MM.1S (cell line): Measurements from ENCODE around the gene PGD.
"Not testable (repeated sequence)": the region's sequence is repeated elsewhere in the genome, so short reads cannot be mapped to it uniquely, and the experiment has no call there.

Source experiments
- DNase-seq: peaks from one replicate; pipeline ENCODE4 v3.0.0-alpha.2; 2015
- H2AFZ ChIP-seq: fragments of 300-600 bp; sonication (generic); 2 replicates; pipeline ENCODE4 v1.6.0; 2016; ENCODE audit warnings: antibody characterized with exemption, low read length
- H3F3A ChIP-seq: fragments of 300-600 bp; sonication (generic); 2 replicates; pipeline ENCODE4 v1.6.1; 2016; ENCODE audit warnings: mild to moderate bottlenecking, antibody characterized with exemption, low read length, moderate library complexity, mixed read lengths; ENCODE audit not compliant: insufficient read depth
- H3K27ac ChIP-seq: fragments of 300-600 bp; sonication (generic); 2 replicates; pipeline ENCODE4 v1.5.1; 2016; ENCODE audit warnings: mild to moderate bottlenecking, low read length
- H3K27me3 ChIP-seq: fragments of 300-600 bp; sonication (generic); replicated peaks from 2 replicates; pipeline ENCODE4 v1.6.0; 2016; ENCODE audit warnings: low read length; ENCODE audit not compliant: insufficient read depth
- H3K36me3 ChIP-seq: fragments of 300-600 bp; sonication (generic); replicated peaks from 2 replicates; pipeline ENCODE4 v1.6.1; 2016; ENCODE audit warnings: mild to moderate bottlenecking, low read length, mixed read lengths; ENCODE audit not compliant: insufficient read depth
- H3K4me1 ChIP-seq: fragments of 300-600 bp; sonication (generic); 2 replicates; pipeline ENCODE4 v1.6.1; 2016; ENCODE audit warnings: low read length, mixed read lengths
- H3K4me2 ChIP-seq: fragments of 300-600 bp; sonication (generic); 2 replicates; pipeline ENCODE4 v1.6.0; 2016; ENCODE audit warnings: low read depth, low read length
- H3K4me3 ChIP-seq: fragments of 300-600 bp; sonication (generic); 2 replicates; pipeline ENCODE4 v1.5.1; 2016; ENCODE audit warnings: low read length, mixed read lengths
- H3K79me2 ChIP-seq: fragments of 300-600 bp; sonication (generic); 2 replicates; pipeline ENCODE4 v1.6.1; 2016; ENCODE audit warnings: mixed run types, low read length, mixed read lengths
- H3K9ac ChIP-seq: fragments of 300-600 bp; sonication (generic); 2 replicates; pipeline ENCODE4 v1.6.1; 2016; ENCODE audit warnings: low read length, mixed read lengths
- H3K9me2 ChIP-seq: fragments of 300-600 bp; sonication (generic); replicated peaks from 2 replicates; pipeline ENCODE4 v1.6.1; 2016; ENCODE audit warnings: mild to moderate bottlenecking, low read length, mixed read lengths; ENCODE audit not compliant: insufficient read depth
- H3K9me3 ChIP-seq: fragments of 300-600 bp; sonication (generic); replicated peaks from 2 replicates; pipeline ENCODE4 v1.6.1; 2016; ENCODE audit warnings: mild to moderate bottlenecking, low read length, mixed read lengths; ENCODE audit not compliant: insufficient read depth
- H4K20me1 ChIP-seq: fragments of 300-600 bp; sonication (generic); 2 replicates; pipeline ENCODE4 v1.6.1; 2016; ENCODE audit warnings: mild to moderate bottlenecking, low read length, moderate library complexity, mixed read lengths; ENCODE audit not compliant: insufficient read depth
- CTCF ChIP-seq: fragments of 300-600 bp; sonication (generic); IDR thresholded peaks from 2 replicates; pipeline ENCODE4 v1.5.1; 2016; ENCODE audit warnings: antibody characterized with exemption, low read length, mixed read lengths
- EZH2 ChIP-seq: fragments of 300-600 bp; sonication (generic); optimal IDR thresholded peaks from 2 replicates; pipeline ENCODE3; 2017; ENCODE audit warnings: low read depth, mild to moderate bottlenecking, antibody characterized with exemption, low read length, mixed read lengths
- EZH2phosphoT487 ChIP-seq: fragments of 300-600 bp; sonication (generic); IDR thresholded peaks from 2 replicates; pipeline ENCODE4 v1.6.1; 2018; ENCODE audit warnings: antibody characterized with exemption, low read length

The PGD gene

GRCh38 chr1:10456048-10456447 lies 57.2 kb downstream of the PGD start:
- Histone ChIP-seq H3K79me2 (no peaks in the 10 kb centered on the region), H2AFZ (no peak overlapping the region), H3K27me3 (no peaks in the 10 kb centered on the region), H3K27ac (no peak overlapping the region), H3K4me3 (no peak overlapping the region), H3K4me1 (peaks cover 12% of the 10 kb centered on the region), H3F3A (peaks cover 19% of the 10 kb centered on the region), H3K36me3 (no peaks in the 10 kb centered on the region), H3K9ac (no peak overlapping the region; the same call in 1 of the 2 replicates), H3K4me2 (peak overlapping the region; percentile 49; the same call in 1 of the 2 replicates), H4K20me1 (no peaks in the 10 kb centered on the region), H3K9me3 (no peaks in the 10 kb centered on the region), H3K9me2 (no peaks in the 10 kb centered on the region)
- TF ChIP-seq CTCF (peak; percentile 31), EZH2phosphoT487 (no peak), EZH2 (no peak)
- DNase-seq: no peak

GRCh38 chr1:10456661-10457060 lies 57.8 kb downstream of the PGD start:
- Histone ChIP-seq H3K79me2 (no peaks in the 10 kb centered on the region), H3K9me3 (no peaks in the 10 kb centered on the region), H3K4me2 (peak overlapping the region; percentile 49), H4K20me1 (no peaks in the 10 kb centered on the region), H3K4me3 (peak overlapping the region; percentile 36), H3K9me2 (no peaks in the 10 kb centered on the region), H2AFZ (peak overlapping the region; percentile 3; the same call in 1 of the 2 replicates), H3F3A (peaks cover 19% of the 10 kb centered on the region), H3K27me3 (no peaks in the 10 kb centered on the region), H3K4me1 (peaks cover 12% of the 10 kb centered on the region), H3K27ac (peak overlapping the region; percentile 48; the same call in 1 of the 2 replicates), H3K9ac (peak overlapping the region; percentile 6; the same call in 1 of the 2 replicates), H3K36me3 (no peaks in the 10 kb centered on the region)
- peak; percentile 55 for DNase-seq
- TF ChIP-seq EZH2phosphoT487 (no peak), CTCF (no peak), EZH2 (no peak)

GRCh38 chr1:10457462-10457861 lies 58.6 kb downstream of the PGD start:
- not testable (repeated sequence) for H3K9me2 ChIP-seq, H4K20me1 ChIP-seq, H3K9me3 ChIP-seq, H3K79me2 ChIP-seq, H3K36me3 ChIP-seq, H3K9ac ChIP-seq, H3K27me3 ChIP-seq
- Histone ChIP-seq H3K27ac (peak overlapping the region; percentile 48; the same call in 1 of the 2 replicates), H3K4me3 (peak overlapping the region; percentile 36; the same call in 1 of the 2 replicates), H2AFZ (peak overlapping the region; percentile 35; the same call in 1 of the 2 replicates), H3F3A (peaks cover 19% of the 10 kb centered on the region), H3K4me1 (peaks cover 12% of the 10 kb centered on the region), H3K4me2 (peak overlapping the region; percentile 49; the same call in 1 of the 2 replicates)
- DNase-seq: peak; percentile 76

GRCh38 chr1:10457875-10458274 lies 59.0 kb downstream of the PGD start:
- TF ChIP-seq CTCF (no peak), EZH2 (no peak), EZH2phosphoT487 (no peak)
- Histone ChIP-seq H3K4me1 (peaks cover 12% of the 10 kb centered on the region), H3K4me3 (no peak overlapping the region), H3K79me2 (no peaks in the 10 kb centered on the region), H3F3A (peaks cover 19% of the 10 kb centered on the region), H3K9ac (no peak overlapping the region), H3K36me3 (no peaks in the 10 kb centered on the region), H3K27me3 (no peaks in the 10 kb centered on the region), H3K9me2 (no peaks in the 10 kb centered on the region), H3K27ac (peak overlapping the region; percentile 48; the same call in 1 of the 2 replicates), H2AFZ (peak overlapping the region; percentile 35; the same call in 1 of the 2 replicates), H4K20me1 (no peaks in the 10 kb centered on the region), H3K4me2 (peak overlapping the region; percentile 49; the same call in 1 of the 2 replicates), H3K9me3 (no peaks in the 10 kb centered on the region)
- DNase-seq: no peak
